ENCODE measurements around the gene OBSCN. TPM values are rescaled to one million over a fixed set of nuclear protein-coding genes. Genes with fewer than 3 reads are reported as not detected.

OBSCN gene
- total RNA-seq, 1 experiment from 2014 or later, result 33.3 TPM

- no peaks in the 10 kb centered on the region for H4K20me1 ChIP-seq (ENCODE audit: control insufficient read depth, insufficient read depth, insufficient read length)
- no peak overlapping the region for H4K8ac ChIP-seq (replicated peaks; ENCODE audit: insufficient read length, low read depth, low read length)
- no peak overlapping the region for H3K23ac ChIP-seq (ENCODE audit: insufficient read length, low read depth, low read length)
- H2AFZ ChIP-seq (ENCODE audit: low read length), result no peak overlapping the region
- H3K27me3 ChIP-seq (ENCODE audit: insufficient read depth, low read length), result no peaks in the 10 kb centered on the region; the same call in 1 of the 2 replicates
- H3K18ac ChIP-seq (ENCODE audit: insufficient read length, low read depth, low read length), result no peak overlapping the region
- no peak overlapping the region for H3K56ac ChIP-seq (ENCODE audit: insufficient read length, low read depth, low read length)
- no peak overlapping the region for H2BK12ac ChIP-seq (ENCODE audit: insufficient read length, low read depth, low read length)
- H2BK20ac ChIP-seq (ENCODE audit: low read depth, low read length, poor library complexity, severe bottlenecking), result no peak overlapping the region
- H2AK5ac ChIP-seq (ENCODE audit: insufficient read length, low read length), result no peak overlapping the region
- H2BK120ac ChIP-seq (ENCODE audit: low read depth, low read length, poor library complexity, severe bottlenecking), result no peak overlapping the region
- H3K27ac ChIP-seq (ENCODE audit: insufficient read length, low read depth, low read length), result no peak overlapping the region
- H3K9me3 ChIP-seq (ENCODE audit: control insufficient read depth, low read depth, low read length), result no peaks in the 10 kb centered on the region
- no peak for DNase-seq
- Mint-ChIP-seq H3K27me3 (ENCODE audit: low read depth) (peaks cover 6% of the 10 kb centered on the region), H3K36me3 (ENCODE audit: insufficient read depth in 1 of 3, low read depth in 3 of 3) (peaks cover 0 to 7% (median 4%) of the 10 kb centered on the region in 3 experiments; a peak in 5 of 7 replicates), H3K27ac (no peak overlapping the region), H3K9me3 (no peaks in the 10 kb centered on the region), H3K4me3 (peak overlapping the region in 1 of 2 experiments; percentile 53; a peak in 2 of 5 replicates), H3K4me1 (peaks cover 2% of the 10 kb centered on the region in 2 experiments; a peak in 2 of 4 replicates)
- H3K23me2 ChIP-seq (ENCODE audit: insufficient read length, low read depth, low read length, poor library complexity, severe bottlenecking), result peaks cover 15% of the 10 kb centered on the region
- no peak overlapping the region for H4K5ac ChIP-seq (ENCODE audit: insufficient read length, low read depth, low read length)
- H3K9ac ChIP-seq (ENCODE audit: extremely low read depth, insufficient read length, low read length), result no peak overlapping the region
- H3K79me1 ChIP-seq (ENCODE audit: insufficient read depth, low read depth, low read length, poor library complexity, severe bottlenecking), result no peaks in the 10 kb centered on the region
- no peak for TF ChIP-seq CTCF (conservative IDR thresholded peaks at IDR 0.05)
- no peak overlapping the region for H2BK15ac ChIP-seq (ENCODE audit: low read depth, low read length)
- no peaks in the 10 kb centered on the region for H3K79me2 ChIP-seq (ENCODE audit: insufficient read depth, low read length)
- H3K4me2 ChIP-seq (ENCODE audit: insufficient read depth, insufficient read length, low read length), result no peak overlapping the region
- no peak overlapping the region for H4K91ac ChIP-seq (ENCODE audit: insufficient read length, low read depth, low read length)
- H3K14ac ChIP-seq (ENCODE audit: insufficient read depth, low read length), result no peak overlapping the region
- no peak overlapping the region for H2BK5ac ChIP-seq (ENCODE audit: insufficient read length, low read length)
- H3K4me1 ChIP-seq (ENCODE audit: insufficient read depth, low read length), result no peaks in the 10 kb centered on the region; the same call in 1 of the 2 replicates
- WGBS (ENCODE audit: extremely low coverage, insufficient read length, low lambda C conversion rate), result no CpG with 5 or more reads among the region's 16 CpGs
- no peak overlapping the region for H3T11ph ChIP-seq (ENCODE audit: low read length)
- no peak overlapping the region for H3K4ac ChIP-seq (ENCODE audit: low read depth, low read length)
Measured at GRCh38 chr1:228210712-228211530, 3.1 kb downstream of the OBSCN start.

Data from H9 (cell line).